Sigmoid colon (tissue), 7 donors: ENCODE results near the gene MUC20. TPM values are rescaled to one million over a fixed set of nuclear protein-coding genes. Genes with fewer than 3 reads are reported as not detected.

ENCODE experiments used
- DNase-seq: peaks from one replicate; pipeline ENCODE4 v3.0.0-alpha.2; 2019
- H3K27ac ChIP-seq, 4 donors: fragments of 200-600 bp; sonication (generic); one replicate each; pipeline ENCODE4 v1.5.1; 2016 to 2019; ENCODE audit warnings: mild to moderate bottlenecking in 1 of 4
- H3K27me3 ChIP-seq, 3 donors: fragments of 200-600 bp; sonication (generic); one replicate each; pipeline ENCODE4 v1.5.1; 2019; ENCODE audit warnings: mild to moderate bottlenecking in 1 of 3
- H3K36me3 ChIP-seq, 4 donors: fragments of 200-600 bp; sonication (generic); one replicate each; pipeline ENCODE4 v1.5.1; 2016 to 2019
- H3K4me1 ChIP-seq, 4 donors: fragments of 200-600 bp; sonication (generic); one replicate each; pipeline ENCODE4 v1.5.1; 2017 to 2019
- H3K4me3 ChIP-seq, 4 donors: fragments of 200-600 bp; sonication (generic); one replicate each; pipeline ENCODE4 v1.5.1; 2017 to 2019; ENCODE audit warnings: mild to moderate bottlenecking in 2 of 4, moderate library complexity in 1 of 4
- H3K9me3 ChIP-seq, 4 donors: fragments of 200-600 bp in 3 of 4; sonication (generic) in 3 of 4; one replicate each; pipeline versions ENCODE4 v1.5.1 to v1.6.1; 2013 to 2019
- CTCF ChIP-seq, 4 experiments: fragments of 450-650 bp in 3 of 4; fragments of 200-600 bp in 1 of 4; IDR thresholded peaks; one replicate each; pipeline ENCODE4 v1.5.1; 2016 to 2019; ENCODE audit warnings: antibody characterized with exemption in 4 of 4, mild to moderate bottlenecking in 3 of 4, moderate library complexity in 2 of 4
- EP300 ChIP-seq, 4 donors: sonication (generic); formaldehyde crosslinking; IDR thresholded peaks; one replicate each; pipeline ENCODE4 v1.6.1; 2017; ENCODE audit warnings: antibody characterized with exemption in 4 of 4
- POLR2A ChIP-seq, 2 donors: fragments of 450-650 bp; IDR thresholded peaks; one replicate each; pipeline ENCODE4 v1.6.1; 2016; ENCODE audit warnings: antibody characterized with exemption in 2 of 2, mild to moderate bottlenecking in 2 of 2, moderate library complexity in 2 of 2
- POLR2AphosphoS5 ChIP-seq, 4 donors: sonication (generic); formaldehyde crosslinking; IDR thresholded peaks; one replicate each; pipeline ENCODE4 v1.6.1; 2017; ENCODE audit warnings: antibody characterized with exemption in 4 of 4
- WGBS, 2 donors: extraction: QIAGEN DNeasy Blood & Tissue Kit; methylation state at CpG; one replicate each; pipeline ENCODE4 v1.1.7; 2013; 5-methylcytosine and 5-hydroxymethylcytosine counted together
- intact Hi-C: fragments of 100-400 bp; cut with DNase I; formaldehyde crosslinking; loops from one replicate; pipeline ENCODE4 v1.15.1; 2023
- polyA plus RNA-seq, 3 donors: library from polyadenylated mRNA; stranded (reverse); fragments of 200-250 nt; gene quantifications; one replicate each; pipeline ENCODE4 v1.2.3, GENCODE V29; 2013
- total RNA-seq, 4 donors: library from RNA; depleted of rRNA; stranded (reverse); fragments of >200 nt; gene quantifications; one replicate each; pipeline ENCODE4 v1.1.0, GENCODE V29; 2016
- donor health status: healthy with polysubstance abuse.
- donor health status: Bipolar disorder and iron deficiency.
- donor health status: healthy.

The MUC20 gene
- total and polyA plus RNA-seq, 7 donors, result 2.9 to 48.7 (median 11.0) TPM

GRCh38 chr3:195755791-195756676 lies 35.3 kb downstream of the MUC20 start:
- 89% methylated on average over 16 of the region's 16 CpGs for WGBS, 2 donors
- intact Hi-C loops, result no loop called here
- Histone ChIP-seq H3K27me3 (peaks cover 0 to 12% (median 4%) of the 10 kb centered on the region in 3 donors), H3K36me3 (no peaks in the 10 kb centered on the region), H3K27ac (no peak overlapping the region), H3K4me3 (no peak overlapping the region), H3K9me3 (no peaks in the 10 kb centered on the region), H3K4me1 (peaks cover 0 to 10% (median 6%) of the 10 kb centered on the region in 4 donors)
- DNase-seq, result no peak
- TF ChIP-seq POLR2AphosphoS5 (IDR thresholded peaks at IDR 0.05), result no peak
- no peak for TF ChIP-seq POLR2A (IDR thresholded peaks at IDR 0.05)
- no peak for TF ChIP-seq EP300 (IDR thresholded peaks at IDR 0.05)
- no peak for TF ChIP-seq CTCF (IDR thresholded peaks at IDR 0.05)

GRCh38 chr3:195757438-195757770 lies 36.6 kb downstream of the MUC20 start:
- Histone ChIP-seq H3K27me3 (peaks cover 4 to 21% (median 11%) of the 10 kb centered on the region in 3 donors), H3K36me3 (no peaks in the 10 kb centered on the region), H3K4me1 (peaks cover 0 to 21% (median 16%) of the 10 kb centered on the region in 4 donors), H3K9me3 (no peaks in the 10 kb centered on the region), H3K27ac (no peak overlapping the region), H3K4me3 (no peak overlapping the region)
- TF ChIP-seq CTCF (IDR thresholded peaks at IDR 0.05) (no peak), POLR2AphosphoS5 (IDR thresholded peaks at IDR 0.05) (no peak), EP300 (IDR thresholded peaks at IDR 0.05) (no peak), POLR2A (IDR thresholded peaks at IDR 0.05) (no peak)
- DNase-seq, result no peak
- intact Hi-C loops, result no loop called here
- WGBS, 2 donors, result 57 to 86% methylated on average over 8 of the region's 8 CpGs

- H3K4me3 ChIP-seq, result no peak overlapping the region
- no peak overlapping the region for H3K27ac ChIP-seq
- no peaks in the 10 kb centered on the region for H3K36me3 ChIP-seq
- peaks cover 7 to 23% (median 11%) of the 10 kb centered on the region in 3 donors for H3K27me3 ChIP-seq
- DNase-seq, result no peak
- H3K4me1 ChIP-seq, result peaks cover 0 to 21% (median 16%) of the 10 kb centered on the region in 4 donors
- WGBS, 2 donors, result 68 to 86% methylated on average over 10 of the region's 10 CpGs
- no peaks in the 10 kb centered on the region for H3K9me3 ChIP-seq
- intact Hi-C loops, result no loop called here
- TF ChIP-seq CTCF (IDR thresholded peaks at IDR 0.05) (no peak), POLR2A (IDR thresholded peaks at IDR 0.05) (no peak), EP300 (IDR thresholded peaks at IDR 0.05) (no peak)
Observed at GRCh38 chr3:195757827-195758226, 37.0 kb downstream of the MUC20 start.

GRCh38 chr3:195758721-195759353 lies 38.1 kb downstream of the MUC20 start:
- H3K36me3 ChIP-seq, result no peaks in the 10 kb centered on the region
- peaks cover 11 to 33% (median 15%) of the 10 kb centered on the region in 3 donors for H3K27me3 ChIP-seq
- no peak overlapping the region for H3K4me3 ChIP-seq
- 83 to 87% methylated on average over 19 of the region's 19 CpGs for WGBS, 2 donors
- H3K27ac ChIP-seq, result no peak overlapping the region
- intact Hi-C loops, result no loop called here
- H3K4me1 ChIP-seq, result peaks cover 0 to 21% (median 16%) of the 10 kb centered on the region in 4 donors
- DNase-seq, result no peak
- no peak for TF ChIP-seq POLR2AphosphoS5 (IDR thresholded peaks at IDR 0.05)
- TF ChIP-seq CTCF (IDR thresholded peaks at IDR 0.05), result no peak
- no peak for TF ChIP-seq EP300 (IDR thresholded peaks at IDR 0.05)
- no peak for TF ChIP-seq POLR2A (IDR thresholded peaks at IDR 0.05)
- no peaks in the 10 kb centered on the region for H3K9me3 ChIP-seq
